HL-60 (cell line): Measurements from ENCODE around the gene NDUFV2.

ENCODE experiments used
- POLR2AphosphoS5 ChIP-seq: IDR thresholded peaks from 2 replicates; pipeline ENCODE4 v1.6.1; 2012; ENCODE audit warnings: low read depth
- TF ChIP-seq, protein P1 (sequence below): IDR thresholded peaks from one replicate; pipeline ENCODE4 v1.5.1; 2011; ENCODE audit warnings: low read length, control low read depth, inconsistent platforms; ENCODE audit not compliant: insufficient read depth

DNA sequence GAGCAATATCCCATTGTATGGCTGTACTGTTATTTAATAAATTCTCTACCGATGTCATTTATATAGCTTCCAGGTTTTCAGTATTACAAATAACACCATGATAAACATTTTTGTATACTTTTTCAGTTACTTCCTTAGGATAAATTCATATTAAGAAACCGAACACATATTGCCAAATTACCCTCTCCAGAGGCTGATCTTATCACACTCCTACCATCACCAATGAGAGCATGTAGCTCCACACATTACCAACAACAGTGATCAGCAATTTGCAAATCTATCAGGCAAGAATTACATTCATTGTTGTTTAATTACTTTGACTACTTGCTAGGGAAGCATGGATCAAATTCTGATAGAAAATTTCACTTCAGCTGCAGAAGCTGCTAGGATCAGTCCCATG lies 5.8 kb upstream of the NDUFV2 start:
- TF ChIP-seq, protein P1, sequence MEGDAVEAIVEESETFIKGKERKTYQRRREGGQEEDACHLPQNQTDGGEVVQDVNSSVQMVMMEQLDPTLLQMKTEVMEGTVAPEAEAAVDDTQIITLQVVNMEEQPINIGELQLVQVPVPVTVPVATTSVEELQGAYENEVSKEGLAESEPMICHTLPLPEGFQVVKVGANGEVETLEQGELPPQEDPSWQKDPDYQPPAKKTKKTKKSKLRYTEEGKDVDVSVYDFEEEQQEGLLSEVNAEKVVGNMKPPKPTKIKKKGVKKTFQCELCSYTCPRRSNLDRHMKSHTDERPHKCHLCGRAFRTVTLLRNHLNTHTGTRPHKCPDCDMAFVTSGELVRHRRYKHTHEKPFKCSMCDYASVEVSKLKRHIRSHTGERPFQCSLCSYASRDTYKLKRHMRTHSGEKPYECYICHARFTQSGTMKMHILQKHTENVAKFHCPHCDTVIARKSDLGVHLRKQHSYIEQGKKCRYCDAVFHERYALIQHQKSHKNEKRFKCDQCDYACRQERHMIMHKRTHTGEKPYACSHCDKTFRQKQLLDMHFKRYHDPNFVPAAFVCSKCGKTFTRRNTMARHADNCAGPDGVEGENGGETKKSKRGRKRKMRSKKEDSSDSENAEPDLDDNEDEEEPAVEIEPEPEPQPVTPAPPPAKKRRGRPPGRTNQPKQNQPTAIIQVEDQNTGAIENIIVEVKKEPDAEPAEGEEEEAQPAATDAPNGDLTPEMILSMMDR = no peak
- no peak for TF ChIP-seq POLR2AphosphoS5
